ENCODE results near the gene COQ10B.

COQ10B gene

GRCh38 chr2:197486175-197486574 is 32.8 kb downstream of the COQ10B start:
- Histone ChIP-seq H3K27ac (no peak overlapping the region), H3K4me1 (no peaks in the 10 kb centered on the region), H3K4me3 (no peak overlapping the region), H3K27me3 (no peaks in the 10 kb centered on the region), H3K36me3 (peaks cover 57 to 81% (median 78%) of the 10 kb centered on the region in 3 donors), H3K9me3 (peaks cover 0 to 15% (median 14%) of the 10 kb centered on the region in 3 donors)
- intact Hi-C loops (cut with DNase I; ENCODE audit: low total_unique reads), result no loop called here
- TF ChIP-seq, protein P1, sequence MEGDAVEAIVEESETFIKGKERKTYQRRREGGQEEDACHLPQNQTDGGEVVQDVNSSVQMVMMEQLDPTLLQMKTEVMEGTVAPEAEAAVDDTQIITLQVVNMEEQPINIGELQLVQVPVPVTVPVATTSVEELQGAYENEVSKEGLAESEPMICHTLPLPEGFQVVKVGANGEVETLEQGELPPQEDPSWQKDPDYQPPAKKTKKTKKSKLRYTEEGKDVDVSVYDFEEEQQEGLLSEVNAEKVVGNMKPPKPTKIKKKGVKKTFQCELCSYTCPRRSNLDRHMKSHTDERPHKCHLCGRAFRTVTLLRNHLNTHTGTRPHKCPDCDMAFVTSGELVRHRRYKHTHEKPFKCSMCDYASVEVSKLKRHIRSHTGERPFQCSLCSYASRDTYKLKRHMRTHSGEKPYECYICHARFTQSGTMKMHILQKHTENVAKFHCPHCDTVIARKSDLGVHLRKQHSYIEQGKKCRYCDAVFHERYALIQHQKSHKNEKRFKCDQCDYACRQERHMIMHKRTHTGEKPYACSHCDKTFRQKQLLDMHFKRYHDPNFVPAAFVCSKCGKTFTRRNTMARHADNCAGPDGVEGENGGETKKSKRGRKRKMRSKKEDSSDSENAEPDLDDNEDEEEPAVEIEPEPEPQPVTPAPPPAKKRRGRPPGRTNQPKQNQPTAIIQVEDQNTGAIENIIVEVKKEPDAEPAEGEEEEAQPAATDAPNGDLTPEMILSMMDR (IDR thresholded peaks at IDR 0.05), result no peak
- no peak for DNase-seq

DNA sequence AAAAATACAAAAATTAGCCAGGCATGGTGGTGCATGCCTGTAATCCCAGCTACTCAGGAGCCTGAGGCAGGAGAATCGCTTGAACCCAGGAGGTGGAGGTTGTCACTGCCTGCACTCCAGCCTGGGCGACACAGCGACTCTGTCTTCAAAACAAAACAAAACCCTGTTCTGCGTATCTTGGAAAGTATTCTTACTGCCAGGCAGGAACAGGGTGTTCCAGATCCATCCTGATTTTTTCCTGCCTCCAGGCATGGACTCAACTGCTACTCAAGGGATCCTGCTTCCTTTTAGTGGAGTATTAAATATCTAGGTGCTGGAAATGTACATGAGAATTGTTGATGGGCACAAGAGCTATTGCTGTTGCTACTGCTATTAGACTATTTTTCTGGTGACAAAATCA is 34.0 kb downstream of the COQ10B start:
- Histone ChIP-seq H3K36me3 (peaks cover 69 to 83% (median 82%) of the 10 kb centered on the region in 3 donors), H3K27ac (no peak overlapping the region), H3K27me3 (no peaks in the 10 kb centered on the region), H3K4me1 (no peaks in the 10 kb centered on the region), H3K9me3 (peaks cover 0 to 15% (median 14%) of the 10 kb centered on the region in 3 donors), H3K4me3 (no peak overlapping the region)
- no peak for DNase-seq
- TF ChIP-seq, protein P1 (IDR thresholded peaks at IDR 0.05), result no peak
- intact Hi-C loops (cut with DNase I; ENCODE audit: low total_unique reads), result no loop called here

DNA sequence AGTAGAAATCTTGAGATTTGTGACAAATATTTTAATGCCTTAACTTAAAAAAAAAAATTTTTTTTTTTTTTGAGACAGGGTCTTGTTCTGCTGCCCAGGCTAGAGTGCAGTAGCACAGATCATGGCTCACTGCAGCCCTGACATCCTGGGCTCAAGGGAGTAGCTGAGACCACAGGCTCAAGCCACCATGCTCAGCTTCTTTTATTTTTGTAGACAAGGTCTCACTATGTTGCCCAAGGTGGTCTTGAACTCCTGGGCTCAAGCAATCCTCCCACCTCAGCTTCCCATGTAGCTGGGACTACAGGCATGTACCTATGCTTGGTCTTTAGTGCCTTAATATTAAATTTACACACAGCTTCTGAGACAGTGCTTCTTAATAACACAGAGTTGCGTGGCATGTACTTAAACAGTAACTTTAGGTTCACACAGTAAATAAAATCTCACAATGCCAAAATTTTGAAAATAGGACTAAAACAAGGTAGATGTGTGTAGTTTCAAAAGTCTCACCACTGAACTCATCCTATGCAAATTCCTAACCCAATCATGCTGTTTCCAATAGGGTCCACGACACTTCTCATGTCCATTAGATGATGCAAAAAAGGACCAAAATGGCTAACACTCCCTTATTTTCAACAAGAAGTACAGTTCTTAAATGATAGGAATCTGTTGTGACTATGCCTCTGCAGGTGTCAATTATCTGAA is 42.2 kb downstream of the COQ10B start:
- no peak for DNase-seq
- no peak overlapping the region for H3K4me3 ChIP-seq
- no peak overlapping the region for H3K27ac ChIP-seq
- intact Hi-C loops (cut with DNase I; ENCODE audit: low total_unique reads), result no loop called here
- peaks cover 65 to 66% (median 66%) of the 10 kb centered on the region in 3 donors for H3K36me3 ChIP-seq
- no peaks in the 10 kb centered on the region for H3K9me3 ChIP-seq
- TF ChIP-seq, protein P1 (IDR thresholded peaks at IDR 0.05), result no peak
- peaks cover 0 to 36% (median 23%) of the 10 kb centered on the region in 4 donors for H3K4me1 ChIP-seq
- H3K27me3 ChIP-seq, result no peaks in the 10 kb centered on the region

- Histone ChIP-seq H3K4me3 (no peak overlapping the region), H3K4me1 (peaks cover 0 to 45% (median 29%) of the 10 kb centered on the region in 4 donors), H3K27me3 (no peaks in the 10 kb centered on the region), H3K27ac (no peak overlapping the region), H3K36me3 (peaks cover 54 to 56% (median 55%) of the 10 kb centered on the region in 3 donors), H3K9me3 (no peaks in the 10 kb centered on the region)
- DNase-seq, result no peak
- TF ChIP-seq, protein P1 (IDR thresholded peaks at IDR 0.05), result no peak
- intact Hi-C loops (cut with DNase I; ENCODE audit: low total_unique reads), result no loop called here
Measured at GRCh38 chr2:197496695-197497094, 43.3 kb downstream of the COQ10B start.

GRCh38 chr2:197497326-197497725 is 44.0 kb downstream of the COQ10B start:
- Histone ChIP-seq H3K27me3 (no peaks in the 10 kb centered on the region), H3K4me1 (peaks cover 0 to 51% (median 35%) of the 10 kb centered on the region in 4 donors), H3K36me3 (peaks cover 48 to 50% (median 48%) of the 10 kb centered on the region in 3 donors), H3K9me3 (no peaks in the 10 kb centered on the region), H3K4me3 (no peak overlapping the region), H3K27ac (no peak overlapping the region)
- TF ChIP-seq, protein P1 (IDR thresholded peaks at IDR 0.05), result no peak
- intact Hi-C loops (cut with DNase I; ENCODE audit: low total_unique reads), result no loop called here
- no peak for DNase-seq
